ENCODE data around the gene PRRX2.

PRRX2 gene

GRCh38 chr9:129746092-129746777 lies 80.8 kb downstream of the PRRX2 start:
- CTCF ChIA-PET = interaction anchor here (0.6 to 2.3 kb wide), 3 partner anchors 9 to 20 kb away, joined by 3 to 12 read pairs (median 4); no protein-coding TSS in a partner anchor
- TF ChIP-seq PRDM10 (tag by site-specific recombination; IDR thresholded peaks at IDR 0.05) = no peak
- no peak for TF ChIP-seq HIC1 (tag by site-specific recombination; IDR thresholded peaks at IDR 0.05)
- no peak for TF ChIP-seq KLF9 (tag by site-specific recombination; IDR thresholded peaks at IDR 0.05; ENCODE audit: low read depth)
- peak; percentile 66 for TF ChIP-seq GLIS1 (tag by site-specific recombination; IDR thresholded peaks at IDR 0.05)
- TF ChIP-seq SCRT2 (tag by site-specific recombination; IDR thresholded peaks at IDR 0.05) = no peak
- no peak for TF ChIP-seq ZBTB11 (tag by site-specific recombination; conservative IDR thresholded peaks at IDR 0.05; ENCODE audit: low read depth)
- no peak for TF ChIP-seq KLF8 (tag by site-specific recombination; IDR thresholded peaks at IDR 0.05)
- TF ChIP-seq BCL6B (tag by site-specific recombination; IDR thresholded peaks at IDR 0.05) = no peak
- TF ChIP-seq ZIC2 (tag by site-specific recombination; IDR thresholded peaks at IDR 0.05) = peak; percentile 57

GRCh38 chr9:129748249-129748648 lies 82.8 kb downstream of the PRRX2 start:
- Histone ChIP-seq H3K9me3 (ENCODE audit: control insufficient read depth, insufficient read depth, low read depth, low read length) (no peaks in the 10 kb centered on the region), H3K36me3 (ENCODE audit: control insufficient read depth in 2 of 2, insufficient read depth in 1 of 2, low read length in 2 of 2) (no peaks in the 10 kb centered on the region), H3K4me1 (ENCODE audit: control insufficient read depth, insufficient read depth, low read length) (no peaks in the 10 kb centered on the region), H3K4me3 (ENCODE audit: low read depth, low read length) (no peak overlapping the region), H3K27ac (ENCODE audit: extremely low read depth, low read depth, low read length) (no peak overlapping the region)
- ChIA-PET POLR2A (no interaction called here), CTCF (interaction anchor here (0.6 kb wide), 1 partner anchor 127 kb away, joined by 3 read pairs; no protein-coding TSS in a partner anchor)
- TF ChIP-seq BCL6B (tag by site-specific recombination; IDR thresholded peaks at IDR 0.05) = no peak
- no peak for TF ChIP-seq OVOL3 (tag by site-specific recombination; IDR thresholded peaks at IDR 0.05)
- TF ChIP-seq ZSCAN18 (tag by site-specific recombination; IDR thresholded peaks at IDR 0.05) = no peak
- no peak for TF ChIP-seq YY2 (tag by site-specific recombination; IDR thresholded peaks at IDR 0.05)
- TF ChIP-seq PRDM6 (tag by site-specific recombination; IDR thresholded peaks at IDR 0.05) = no peak
- no peak for TF ChIP-seq GLI4 (tag by site-specific recombination; IDR thresholded peaks at IDR 0.05)
- TF ChIP-seq YY1 (tag by site-specific recombination; IDR thresholded peaks at IDR 0.05) = no peak
- no peak for TF ChIP-seq HOXD13 (CRISPR knock-in tag; IDR thresholded peaks at IDR 0.05; ENCODE audit: borderline replicate concordance)

More at GRCh38 chr9:129746092-129746777, 80.8 kb downstream of the PRRX2 start:
- H3K27ac ChIP-seq (ENCODE audit: extremely low read depth, low read depth, low read length) = no peak overlapping the region
- H3K9me3 ChIP-seq (ENCODE audit: control insufficient read depth, insufficient read depth, low read depth, low read length) = no peaks in the 10 kb centered on the region
- H3K4me3 ChIP-seq (ENCODE audit: low read depth, low read length) = no peak overlapping the region
- no peaks in the 10 kb centered on the region for H3K36me3 ChIP-seq (ENCODE audit: control insufficient read depth in 2 of 2, insufficient read depth in 1 of 2, low read length in 2 of 2)
- POLR2A ChIA-PET = interaction anchor here (0.7 kb wide), 1 partner anchor 9 kb away, joined by 4 read pairs; no protein-coding TSS in a partner anchor
- no peaks in the 10 kb centered on the region for H3K4me1 ChIP-seq (ENCODE audit: control insufficient read depth, insufficient read depth, low read length)

Measured in HEK293 (cell line).